Heart left ventricle (tissue), 16 donors: ENCODE measurements around the gene SLX4IP. TPM values are rescaled to one million over a fixed set of nuclear protein-coding genes. Genes with fewer than 3 reads are reported as not detected.

Experiments
- ATAC-seq, 4 donors: fragments of 200-7000 bp; cut with Tn5 transposase; one replicate each; pipeline ENCODE4 v1.9.1; 2020 to 2022; ENCODE audit warnings: moderate library complexity in 4 of 4, mild to moderate bottlenecking in 3 of 4, moderate number of reproducible peaks in 1 of 4
- DNase-seq, 5 donors: peaks; one replicate each; pipeline ENCODE4 v3.0.0-alpha.2; 2020
- H3K27ac ChIP-seq, 12 donors: fragments of 200-600 bp; sonication (generic) in 4 of 12; one replicate each; pipeline versions ENCODE4 v1.5.0 to v1.8.0; 2016 to 2022; ENCODE audit warnings: mild to moderate bottlenecking in 2 of 12
- H3K27me3 ChIP-seq, 9 donors: fragments of 200-600 bp; sonication (generic) in 2 of 9; one replicate each; pipeline versions ENCODE4 v1.5.1 to v1.8.0; 2016 to 2022; ENCODE audit warnings: mild to moderate bottlenecking in 3 of 9
- H3K36me3 ChIP-seq, 9 donors: fragments of 200-600 bp; sonication (generic) in 2 of 9; one replicate each; pipeline versions ENCODE4 v1.5.0 to v1.8.0; 2018 to 2022; ENCODE audit warnings: mild to moderate bottlenecking in 2 of 9
- H3K4me1 ChIP-seq, 12 donors: fragments of 200-600 bp; sonication (generic) in 4 of 12; one replicate each; pipeline versions ENCODE4 v1.5.0 to v1.8.0; 2016 to 2022; ENCODE audit warnings: mild to moderate bottlenecking in 3 of 12
- H3K4me3 ChIP-seq, 12 donors: fragments of 200-600 bp; sonication (generic) in 4 of 12; one replicate each; pipeline versions ENCODE4 v1.5.0 to v1.8.0; 2017 to 2022; ENCODE audit warnings: mild to moderate bottlenecking in 9 of 12, moderate library complexity in 4 of 12
- H3K9me3 ChIP-seq, 12 donors: fragments of 200-600 bp; sonication (generic) in 4 of 12; one replicate each; pipeline versions ENCODE4 v1.5.0 to v1.8.0; 2016 to 2022; ENCODE audit warnings: mild to moderate bottlenecking in 1 of 12
- CTCF ChIP-seq, 12 donors: fragments of 200-600 bp; sonication (generic) in 4 of 12; IDR thresholded peaks; one replicate each; pipeline versions ENCODE4 v1.5.0 to v1.8.0; 2018 to 2022; ENCODE audit warnings: antibody characterized with exemption in 12 of 12, mild to moderate bottlenecking in 5 of 12
- POLR2A ChIP-seq, 2 donors: fragments of 450-650 bp; IDR thresholded peaks; one replicate each; pipeline ENCODE4 v1.6.1; 2017; ENCODE audit warnings: antibody characterized with exemption in 2 of 2, mild to moderate bottlenecking in 2 of 2, moderate library complexity in 2 of 2
- WGBS, 4 donors: extraction: QIAGEN DNeasy Blood & Tissue Kit in 2 of 4; methylation state at CpG; one replicate each; pipeline versions ENCODE4 v1.1.5 to v1.1.7; 2013 to 2018; 5-methylcytosine and 5-hydroxymethylcytosine counted together
- intact Hi-C, 10 donors: fragments of 100-400 bp; cut with DNase I; formaldehyde crosslinking; loops; one replicate each; pipeline versions ENCODE4 v1.11.1 to v1.14.2; 2022
- polyA plus RNA-seq, 2 donors: library from polyadenylated mRNA; stranded (reverse); fragments of 200-250 nt; gene quantifications; one replicate each; pipeline ENCODE4 v1.2.3, GENCODE V29; 2013
- total RNA-seq, 9 donors: library from RNA; depleted of rRNA in 2 of 9; stranded (reverse); fragments of >200 nt in 2 of 9; fragmentation: NEBNext Ultra II Directional in 3 of 9; extraction: Animal tissue kit (Norgen Biotek cat#: 25700) in 3 of 9; gene quantifications; one replicate each; pipeline versions ENCODE4 v1.1.0 to v1.2.4, GENCODE V29; 2016 to 2023
- donor health status: ischemic (EF 13 %, LVEDD 7.1; RV severe dilation, severe dysfunction).
- donor health status: healthy with polysubstance abuse.
- donor health status: DM: no; HTN: yes; CAD: no.
- donor health status: DM: no; HTN: no; CAD: no.
- donor health status: ischemic (EF 25% LVEDD 6.9; RV normal size, moderate dysfunction).
- donor health status: ischemic (EF 25% LVEDD 5.7; RV mildly dilated, moderate dysfunction).
- donor health status: healthy.
- donor health status: DM: yes; HTN: yes; CAD: no.
- donor health status: ischemic (EF 35%, LVEDD 5.7; RV mildly dilated, moderate dysfunction).
- donor health status: nonischemic (EF 11% LVEDD 7.7; RV severe dilation, severe dysfunction).
- donor health status: DM: yes; HTN: yes; CAD: no.
- donor health status: PGD.
- donor health status: ischemic (EF 29% LVEDD 5.4; RV normal size, mild dysfunction).
- donor health status: nonischemic (EF 23%, LVEDD 6.1; RV moderate dilation, normal function).

SLX4IP gene
- total and polyA plus RNA-seq, 11 donors, result 1.1 to 4.3 (median 2.4) TPM

- Histone ChIP-seq H3K9me3 (peaks cover 0 to 6% (median 0%) of the 10 kb centered on the region in 12 donors), H3K36me3 (peaks cover 0 to 7% (median 0%) of the 10 kb centered on the region in 9 donors), H3K27ac (peak overlapping the region in 6 of 12 donors; percentile 16 to 36 (median 30)), H3K4me3 (no peak overlapping the region), H3K4me1 (peaks cover 0 to 13% (median 0%) of the 10 kb centered on the region in 12 donors), H3K27me3 (no peaks in the 10 kb centered on the region)
- ATAC-seq (peak in 1 of 4 donors; percentile 24), DNase-seq (no peak)
- WGBS, 4 donors, result 79 to 85% (median 82%) methylated on average over 9 of the region's 9 CpGs
- intact Hi-C loops, result loop anchor here in 8 of 10 donors (2.0 to 10.0 kb wide), 13 partner anchors 44 to 986 kb away; partner anchors contain the start of gene JAG1 (in 3 of the 8)
- TF ChIP-seq POLR2A (IDR thresholded peaks at IDR 0.05) (no peak), CTCF (IDR thresholded peaks at IDR 0.05) (peak in 2 of 12 donors; percentile 7 to 33)
Observed at GRCh38 chr20:10558635-10559187, 123.6 kb downstream of the SLX4IP start.

GRCh38 chr20:10559266-10559665 is 124.2 kb downstream of the SLX4IP start:
- no peaks in the 10 kb centered on the region for H3K27me3 ChIP-seq
- peaks cover 0 to 13% (median 0%) of the 10 kb centered on the region in 12 donors for H3K4me1 ChIP-seq
- H3K9me3 ChIP-seq, result peaks cover 0 to 6% (median 0%) of the 10 kb centered on the region in 12 donors
- no peak overlapping the region for H3K4me3 ChIP-seq
- ATAC-seq (no peak), DNase-seq (no peak)
- TF ChIP-seq POLR2A (IDR thresholded peaks at IDR 0.05) (no peak), CTCF (IDR thresholded peaks at IDR 0.05) (no peak)
- intact Hi-C loops, result loop anchor here in 8 of 10 donors (2.0 to 10.0 kb wide), 13 partner anchors 43 to 986 kb away; partner anchors contain the start of gene JAG1 (in 3 of the 8)
- H3K36me3 ChIP-seq, result peaks cover 0 to 7% (median 0%) of the 10 kb centered on the region in 9 donors
- no peak overlapping the region for H3K27ac ChIP-seq

GRCh38 chr20:10560686-10561085 is 125.6 kb downstream of the SLX4IP start:
- intact Hi-C loops, result loop anchor here in 1 of 10 donors (5.0 kb wide), 2 partner anchors 42 to 647 kb away; no protein-coding TSS in a partner anchor
- no peaks in the 10 kb centered on the region for H3K27me3 ChIP-seq
- peaks cover 0 to 6% (median 0%) of the 10 kb centered on the region in 12 donors for H3K9me3 ChIP-seq
- no peak overlapping the region for H3K4me3 ChIP-seq
- H3K27ac ChIP-seq, result no peak overlapping the region
- DNase-seq (no peak), ATAC-seq (no peak)
- 93 to 98% (median 96%) methylated on average over 2 of the region's 2 CpGs for WGBS, 4 donors
- peaks cover 0 to 19% (median 3%) of the 10 kb centered on the region in 12 donors for H3K4me1 ChIP-seq
- peaks cover 0 to 7% (median 0%) of the 10 kb centered on the region in 9 donors for H3K36me3 ChIP-seq
- no peak for TF ChIP-seq POLR2A (IDR thresholded peaks at IDR 0.05)
- no peak for TF ChIP-seq CTCF (IDR thresholded peaks at IDR 0.05)

- ATAC-seq (no peak), DNase-seq (no peak)
- Histone ChIP-seq H3K27ac (no peak overlapping the region), H3K4me3 (no peak overlapping the region), H3K36me3 (peaks cover 0 to 7% (median 0%) of the 10 kb centered on the region in 9 donors), H3K9me3 (peaks cover 0 to 6% (median 0%) of the 10 kb centered on the region in 12 donors), H3K4me1 (peaks cover 0 to 20% (median 2%) of the 10 kb centered on the region in 12 donors), H3K27me3 (no peaks in the 10 kb centered on the region)
- intact Hi-C loops, result loop anchor here in 1 of 10 donors (5.0 kb wide), 2 partner anchors 41 to 646 kb away; no protein-coding TSS in a partner anchor
- TF ChIP-seq CTCF (IDR thresholded peaks at IDR 0.05), result no peak
- no peak for TF ChIP-seq POLR2A (IDR thresholded peaks at IDR 0.05)
Observed at GRCh38 chr20:10561302-10561701, 126.2 kb downstream of the SLX4IP start.
